K562 (cell line): ENCODE results near the gene GGA3. TPM values are rescaled to one million over a fixed set of nuclear protein-coding genes. Genes with fewer than 3 reads are reported as not detected.

Source experiments
- CBX2 ChIP-seq: fragments of 200-600 bp; sonication (generic); IDR thresholded peaks from one replicate; pipeline ENCODE4 v1.6.1; 2012; ENCODE audit warnings: mild to moderate bottlenecking, low read length, inconsistent platforms; ENCODE audit not compliant: insufficient read depth, poor library complexity, severe bottlenecking
- CBX3 ChIP-seq, 2 experiments: IDR thresholded peaks; 1 replicate in 1 of 2; 2 replicates in 1 of 2; pipeline ENCODE4 v1.6.1; 2012; ENCODE audit warnings: inconsistent platforms in 2 of 2, low read length in 2 of 2, borderline replicate concordance in 1 of 2, control low read depth in 1 of 2
- DPF2 ChIP-seq: fragments of 450-650 bp; IDR thresholded peaks from 2 replicates; pipeline ENCODE4 v1.6.1; 2016
- EP300 ChIP-seq: IDR thresholded peaks from 2 replicates; pipeline ENCODE4 v1.6.1; 2012; ENCODE audit warnings: low read length, improper control_type of control experiment
- EP400 ChIP-seq: fragments of 450-650 bp; IDR thresholded peaks from 2 replicates; pipeline ENCODE4 v1.6.1; 2017; ENCODE audit warnings: antibody characterized with exemption, mild to moderate bottlenecking, moderate library complexity
- FOXK1 ChIP-seq: sonication (generic); formaldehyde crosslinking; IDR thresholded peaks from 2 replicates; pipeline ENCODE4 v1.8.0; 2022; ENCODE audit warnings: missing genetic modification reagents, mild to moderate bottlenecking, borderline replicate concordance
- NR4A1 ChIP-seq, 2 experiments: fragments of 250-450 bp in 1 of 2; fragments of 450-650 bp in 1 of 2; sonication (Bioruptor Pico) in 1 of 2; IDR thresholded peaks; 2 replicates each; pipeline versions ENCODE4 v1.4.0 to v1.6.1; 2016 to 2020; ENCODE audit warnings: mild to moderate bottlenecking in 2 of 2, missing compliant biosample characterization in 1 of 2, missing genetic modification characterization in 1 of 2, moderate library complexity in 1 of 2
- XRCC5 ChIP-seq: fragments of 200-400 bp; formaldehyde crosslinking; IDR thresholded peaks from 2 replicates; pipeline ENCODE4 v1.6.1; 2017; ENCODE audit warnings: low read depth, mild to moderate bottlenecking, low read length
- polyA plus RNA-seq, 8 experiments: library from polyadenylated mRNA; depleted of rRNA in 4 of 8; stranded (reverse) in 5 of 8; unstranded in 3 of 8; fragments of >200 nt; fragmentation: Nextera tagmentation in 2 of 8; fragmentation: Illumina TruSeq in 1 of 8; extraction: Ambion mirVana in 2 of 8; extraction: Trizol in 1 of 8; gene quantifications; 2 replicates each; pipeline versions ENCODE4 v1.2.1 to v1.2.3, GENCODE V29; 2011 to 2014; ENCODE audit warnings: inconsistent platforms in 1 of 8, missing spikeins in 1 of 8
- total RNA-seq, 7 experiments: library from RNA; depleted of rRNA in 6 of 7; stranded (reverse); fragments of >200 nt in 6 of 7; fragmentation: Illumina TruSeq in 2 of 7; extraction: Trizol in 2 of 7; gene quantifications; 2 replicates each; pipeline versions ENCODE4 v1.2.1 to v1.2.3, GENCODE V29; 2011 to 2021; ENCODE audit warnings: low replicate concordance in 1 of 7
- TF ChIP-seq, protein P1 (sequence below), 2 experiments: fragments of 450-650 bp; formaldehyde crosslinking in 1 of 2; IDR thresholded peaks; 2 replicates each; pipeline versions ENCODE4 v1.4.0 to v1.6.1; 2014 to 2020; ENCODE audit warnings: mild to moderate bottlenecking in 2 of 2, borderline replicate concordance in 1 of 2, low read depth in 1 of 2
- TF ChIP-seq, protein P2 (sequence below): fragments of 250-450 bp; sonication (Bioruptor Pico); IDR thresholded peaks from 2 replicates; pipeline ENCODE4 v1.9.0; 2021; ENCODE audit warnings: mild to moderate bottlenecking, inconsistent platforms
- TF ChIP-seq, protein P3 (sequence below), 3 experiments: fragments of 200-800 bp in 1 of 3; sonication (Bioruptor generic) in 1 of 3; sonication (generic) in 1 of 3; formaldehyde crosslinking in 1 of 3; IDR thresholded peaks; 2 replicates each; pipeline versions ENCODE4 v1.6.1 to v1.8.0; 2016 to 2022; ENCODE audit warnings: mild to moderate bottlenecking in 2 of 3, missing compliant biosample characterization in 2 of 3, missing genetic modification characterization in 2 of 3, missing genetic modification reagents in 1 of 3

GGA3 gene
- total and polyA plus RNA-seq, 9 of the 15 experiments (the other 6 are each of a cell fraction or from before 2014, with no cell fraction given): 5.7 to 64.9 (median 25.4) TPM

DNA sequence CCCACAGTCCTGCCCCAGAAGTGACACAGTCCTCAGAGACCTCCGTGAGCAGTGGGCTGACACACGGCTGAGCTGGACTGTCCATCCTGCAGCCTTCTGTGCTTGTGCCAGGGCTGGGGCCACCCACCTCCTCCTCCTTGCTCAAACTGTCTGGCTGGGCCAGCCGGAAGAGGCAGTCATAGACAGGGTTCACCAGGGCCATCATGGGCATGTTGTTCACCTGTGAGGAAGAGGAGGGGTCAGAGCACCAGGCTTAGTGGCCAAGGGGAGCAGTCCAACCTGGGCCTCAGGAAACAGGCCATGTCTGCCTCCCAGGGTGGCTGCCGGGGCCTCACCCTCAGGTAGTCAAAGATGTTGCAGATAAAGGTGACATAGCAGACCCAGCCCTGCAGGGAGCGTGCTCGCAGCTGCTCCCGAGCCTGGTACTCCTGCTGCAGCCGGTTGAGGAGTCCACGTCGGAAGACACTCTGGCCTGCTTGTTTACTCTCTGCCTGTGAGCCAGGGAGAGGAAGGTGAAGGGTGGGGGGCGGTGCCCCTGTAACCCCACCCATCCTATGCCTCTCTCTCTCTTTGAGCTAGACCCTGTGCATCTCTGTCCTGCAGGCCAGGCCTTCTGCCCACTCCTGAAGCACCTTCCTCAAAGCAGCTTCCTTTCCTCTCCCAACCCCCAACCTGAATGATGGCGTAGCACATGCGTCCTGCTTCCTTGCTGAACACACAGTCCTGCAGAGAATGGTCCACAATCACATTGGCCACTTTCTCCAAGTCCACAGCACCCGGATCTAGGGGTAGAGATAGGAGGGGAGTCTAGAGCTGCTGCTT, 6.2 kb upstream of the GGA3 start (continued):
- TF ChIP-seq, protein P1, sequence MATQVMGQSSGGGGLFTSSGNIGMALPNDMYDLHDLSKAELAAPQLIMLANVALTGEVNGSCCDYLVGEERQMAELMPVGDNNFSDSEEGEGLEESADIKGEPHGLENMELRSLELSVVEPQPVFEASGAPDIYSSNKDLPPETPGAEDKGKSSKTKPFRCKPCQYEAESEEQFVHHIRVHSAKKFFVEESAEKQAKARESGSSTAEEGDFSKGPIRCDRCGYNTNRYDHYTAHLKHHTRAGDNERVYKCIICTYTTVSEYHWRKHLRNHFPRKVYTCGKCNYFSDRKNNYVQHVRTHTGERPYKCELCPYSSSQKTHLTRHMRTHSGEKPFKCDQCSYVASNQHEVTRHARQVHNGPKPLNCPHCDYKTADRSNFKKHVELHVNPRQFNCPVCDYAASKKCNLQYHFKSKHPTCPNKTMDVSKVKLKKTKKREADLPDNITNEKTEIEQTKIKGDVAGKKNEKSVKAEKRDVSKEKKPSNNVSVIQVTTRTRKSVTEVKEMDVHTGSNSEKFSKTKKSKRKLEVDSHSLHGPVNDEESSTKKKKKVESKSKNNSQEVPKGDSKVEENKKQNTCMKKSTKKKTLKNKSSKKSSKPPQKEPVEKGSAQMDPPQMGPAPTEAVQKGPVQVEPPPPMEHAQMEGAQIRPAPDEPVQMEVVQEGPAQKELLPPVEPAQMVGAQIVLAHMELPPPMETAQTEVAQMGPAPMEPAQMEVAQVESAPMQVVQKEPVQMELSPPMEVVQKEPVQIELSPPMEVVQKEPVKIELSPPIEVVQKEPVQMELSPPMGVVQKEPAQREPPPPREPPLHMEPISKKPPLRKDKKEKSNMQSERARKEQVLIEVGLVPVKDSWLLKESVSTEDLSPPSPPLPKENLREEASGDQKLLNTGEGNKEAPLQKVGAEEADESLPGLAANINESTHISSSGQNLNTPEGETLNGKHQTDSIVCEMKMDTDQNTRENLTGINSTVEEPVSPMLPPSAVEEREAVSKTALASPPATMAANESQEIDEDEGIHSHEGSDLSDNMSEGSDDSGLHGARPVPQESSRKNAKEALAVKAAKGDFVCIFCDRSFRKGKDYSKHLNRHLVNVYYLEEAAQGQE (IDR thresholded peaks at IDR 0.05; ENCODE audit: borderline replicate concordance): peak; percentile 87
- TF ChIP-seq, protein P1 (CRISPR knock-in tag; IDR thresholded peaks at IDR 0.05; ENCODE audit: low read depth): no peak
- TF ChIP-seq CBX3 (IDR thresholded peaks at IDR 0.05; ENCODE audit: borderline replicate concordance in 1 of 2, low read length in 2 of 2): peak in 1 of 2 experiments; percentile 33; a peak in 1 of 3 replicates
- TF ChIP-seq FOXK1 (CRISPR knock-in tag): peak; percentile 84; the same call in 1 of the 2 replicates
- no peak for TF ChIP-seq NR4A1 (CRISPR knock-in tag; IDR thresholded peaks at IDR 0.05)
- no peak for TF ChIP-seq NR4A1 (tag; IDR thresholded peaks at IDR 0.05)
- TF ChIP-seq XRCC5: 0 out of 2 replicates have a peak, but pooled peaks have one; percentile 49
- TF ChIP-seq, protein P2, sequence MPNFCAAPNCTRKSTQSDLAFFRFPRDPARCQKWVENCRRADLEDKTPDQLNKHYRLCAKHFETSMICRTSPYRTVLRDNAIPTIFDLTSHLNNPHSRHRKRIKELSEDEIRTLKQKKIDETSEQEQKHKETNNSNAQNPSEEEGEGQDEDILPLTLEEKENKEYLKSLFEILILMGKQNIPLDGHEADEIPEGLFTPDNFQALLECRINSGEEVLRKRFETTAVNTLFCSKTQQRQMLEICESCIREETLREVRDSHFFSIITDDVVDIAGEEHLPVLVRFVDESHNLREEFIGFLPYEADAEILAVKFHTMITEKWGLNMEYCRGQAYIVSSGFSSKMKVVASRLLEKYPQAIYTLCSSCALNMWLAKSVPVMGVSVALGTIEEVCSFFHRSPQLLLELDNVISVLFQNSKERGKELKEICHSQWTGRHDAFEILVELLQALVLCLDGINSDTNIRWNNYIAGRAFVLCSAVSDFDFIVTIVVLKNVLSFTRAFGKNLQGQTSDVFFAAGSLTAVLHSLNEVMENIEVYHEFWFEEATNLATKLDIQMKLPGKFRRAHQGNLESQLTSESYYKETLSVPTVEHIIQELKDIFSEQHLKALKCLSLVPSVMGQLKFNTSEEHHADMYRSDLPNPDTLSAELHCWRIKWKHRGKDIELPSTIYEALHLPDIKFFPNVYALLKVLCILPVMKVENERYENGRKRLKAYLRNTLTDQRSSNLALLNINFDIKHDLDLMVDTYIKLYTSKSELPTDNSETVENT (CRISPR knock-in tag): no peak
- TF ChIP-seq, protein P3, sequence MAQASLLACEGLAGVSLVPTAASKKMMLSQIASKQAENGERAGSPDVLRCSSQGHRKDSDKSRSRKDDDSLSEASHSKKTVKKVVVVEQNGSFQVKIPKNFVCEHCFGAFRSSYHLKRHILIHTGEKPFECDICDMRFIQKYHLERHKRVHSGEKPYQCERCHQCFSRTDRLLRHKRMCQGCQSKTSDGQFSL (CRISPR knock-in tag; IDR thresholded peaks at IDR 0.05): peak; percentile 51; the same call in 1 of the 2 replicates
- TF ChIP-seq, protein P3 (tag; IDR thresholded peaks at IDR 0.05): no peak
- TF ChIP-seq EP400: peak; percentile 61; the same call in 1 of the 2 replicates
- TF ChIP-seq DPF2: peak; percentile 40; the same call in 1 of the 2 replicates
- TF ChIP-seq CBX2: no peak
- TF ChIP-seq EP300: 0 out of 2 replicates have a peak, but pooled peaks have one; percentile 4
